ENCODE results near the gene GPR55. TPM values are rescaled to one million over a fixed set of nuclear protein-coding genes. Genes with fewer than 3 reads are reported as not detected.

GPR55 gene
- total RNA-seq, 1 experiment from 2014 or later: not detected

DNA sequence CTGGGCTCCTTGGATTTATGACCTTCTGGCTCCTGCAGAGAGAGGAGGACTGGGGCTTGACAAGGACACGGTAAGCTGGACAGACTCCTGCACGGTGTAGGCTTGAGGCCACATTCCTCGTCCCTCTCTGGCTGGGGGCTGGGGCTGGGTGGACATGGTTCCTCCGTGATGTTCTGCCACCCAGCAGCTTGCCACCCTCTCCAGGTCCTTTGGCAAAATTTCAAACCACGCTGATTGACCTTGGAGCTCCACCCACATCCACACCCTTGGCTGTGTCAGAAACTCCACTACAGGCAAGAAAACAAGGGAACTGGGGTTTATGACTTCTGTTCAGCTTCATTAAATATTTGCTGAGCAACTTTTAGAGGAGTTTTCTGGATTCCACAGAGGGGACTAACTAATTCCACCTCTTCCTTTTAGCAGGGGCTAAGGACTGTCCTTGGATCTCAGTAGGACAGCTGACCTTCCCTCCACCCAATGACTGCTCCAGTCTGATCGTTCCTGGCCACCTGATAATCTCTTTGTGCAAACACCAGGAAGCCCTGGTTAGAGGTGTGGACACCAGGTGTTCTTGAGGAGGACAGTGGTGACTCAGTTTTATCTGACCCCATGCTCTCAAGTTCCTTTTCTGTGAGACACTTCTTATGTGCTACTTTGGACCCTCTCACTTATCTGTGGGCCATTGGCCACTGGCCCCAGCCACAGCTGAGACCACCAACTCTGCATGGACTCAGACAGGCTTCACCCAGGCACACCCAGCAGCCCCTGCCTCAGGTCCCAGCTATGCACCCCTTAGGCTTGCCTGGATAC, 29.3 kb downstream of the GPR55 start:
- Mint-ChIP-seq H3K9me3 (ENCODE audit: low read depth, unreplicated experiment) (no peaks in the 10 kb centered on the region), H3K27me3 (ENCODE audit: unreplicated experiment) (peaks cover 83% of the 10 kb centered on the region), H3K4me1 (ENCODE audit: low read depth, unreplicated experiment) (no peaks in the 10 kb centered on the region), H3K4me3 (ENCODE audit: low read depth, unreplicated experiment) (no peak overlapping the region), H3K27ac (ENCODE audit: unreplicated experiment) (no peak overlapping the region), H3K36me3 (ENCODE audit: insufficient read depth, unreplicated experiment) (no peaks in the 10 kb centered on the region)
- intact Hi-C loops (cut with micrococcal nuclease; ENCODE audit: unreplicated experiment): no loop called here
- BruUV-seq (replicated peaks): no TSS peak
- TF ChIP-seq, protein P1, sequence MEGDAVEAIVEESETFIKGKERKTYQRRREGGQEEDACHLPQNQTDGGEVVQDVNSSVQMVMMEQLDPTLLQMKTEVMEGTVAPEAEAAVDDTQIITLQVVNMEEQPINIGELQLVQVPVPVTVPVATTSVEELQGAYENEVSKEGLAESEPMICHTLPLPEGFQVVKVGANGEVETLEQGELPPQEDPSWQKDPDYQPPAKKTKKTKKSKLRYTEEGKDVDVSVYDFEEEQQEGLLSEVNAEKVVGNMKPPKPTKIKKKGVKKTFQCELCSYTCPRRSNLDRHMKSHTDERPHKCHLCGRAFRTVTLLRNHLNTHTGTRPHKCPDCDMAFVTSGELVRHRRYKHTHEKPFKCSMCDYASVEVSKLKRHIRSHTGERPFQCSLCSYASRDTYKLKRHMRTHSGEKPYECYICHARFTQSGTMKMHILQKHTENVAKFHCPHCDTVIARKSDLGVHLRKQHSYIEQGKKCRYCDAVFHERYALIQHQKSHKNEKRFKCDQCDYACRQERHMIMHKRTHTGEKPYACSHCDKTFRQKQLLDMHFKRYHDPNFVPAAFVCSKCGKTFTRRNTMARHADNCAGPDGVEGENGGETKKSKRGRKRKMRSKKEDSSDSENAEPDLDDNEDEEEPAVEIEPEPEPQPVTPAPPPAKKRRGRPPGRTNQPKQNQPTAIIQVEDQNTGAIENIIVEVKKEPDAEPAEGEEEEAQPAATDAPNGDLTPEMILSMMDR (IDR thresholded peaks at IDR 0.05; ENCODE audit: unreplicated experiment): no peak
- no peak for DNase-seq
- CTCF ChIA-PET: interaction anchor here (0.8 to 1.4 kb wide), 2 partner anchors 16 to 92 kb away, joined by 3 to 4 read pairs; no protein-coding TSS in a partner anchor

GRCh38 chr2:230893841-230894781, 30.9 kb downstream of the GPR55 start:
- BruUV-seq (replicated peaks): no TSS peak
- peaks cover 83% of the 10 kb centered on the region for H3K27me3 Mint-ChIP-seq (ENCODE audit: unreplicated experiment)

DNA sequence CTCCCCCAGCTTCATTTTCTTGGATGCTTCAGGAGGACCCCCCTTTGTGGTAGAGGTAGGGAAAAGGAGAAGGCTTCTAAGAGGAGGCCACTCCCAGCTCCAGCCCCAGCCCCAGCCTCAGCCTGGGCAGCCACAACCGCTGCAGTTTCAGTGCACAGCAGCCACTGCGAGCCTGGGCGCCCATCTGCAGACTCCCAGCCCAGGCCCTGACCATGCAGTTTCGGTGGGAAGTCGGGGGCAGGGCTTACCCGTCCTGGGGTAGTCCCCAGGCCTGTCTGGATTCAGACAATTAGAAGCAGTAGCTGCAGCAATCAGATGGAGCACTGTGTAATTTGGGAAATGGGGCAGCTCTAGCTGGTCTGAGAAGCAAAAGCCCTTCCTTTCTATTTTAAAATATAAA, 31.7 kb downstream of the GPR55 start:
- peaks cover 85% of the 10 kb centered on the region for H3K27me3 Mint-ChIP-seq (ENCODE audit: unreplicated experiment)
- no peaks in the 10 kb centered on the region for H3K36me3 Mint-ChIP-seq (ENCODE audit: insufficient read depth, unreplicated experiment)
- CTCF ChIA-PET: no interaction called here
- no peaks in the 10 kb centered on the region for H3K9me3 Mint-ChIP-seq (ENCODE audit: low read depth, unreplicated experiment)
- DNase-seq: no peak
- BruUV-seq (replicated peaks): no TSS peak
- H3K4me3 Mint-ChIP-seq (ENCODE audit: low read depth, unreplicated experiment): no peak overlapping the region
- H3K4me1 Mint-ChIP-seq (ENCODE audit: low read depth, unreplicated experiment): no peaks in the 10 kb centered on the region
- TF ChIP-seq, protein P1 (IDR thresholded peaks at IDR 0.05; ENCODE audit: unreplicated experiment): no peak
- no peak overlapping the region for H3K27ac Mint-ChIP-seq (ENCODE audit: unreplicated experiment)
- intact Hi-C loops (cut with micrococcal nuclease; ENCODE audit: unreplicated experiment): no loop called here

More at GRCh38 chr2:230893841-230894781, 30.9 kb downstream of the GPR55 start:
- CTCF ChIA-PET: no interaction called here
- Mint-ChIP-seq H3K9me3 (ENCODE audit: low read depth, unreplicated experiment) (no peaks in the 10 kb centered on the region), H3K4me3 (ENCODE audit: low read depth, unreplicated experiment) (no peak overlapping the region), H3K36me3 (ENCODE audit: insufficient read depth, unreplicated experiment) (no peaks in the 10 kb centered on the region), H3K27ac (ENCODE audit: unreplicated experiment) (no peak overlapping the region), H3K4me1 (ENCODE audit: low read depth, unreplicated experiment) (no peaks in the 10 kb centered on the region)
- intact Hi-C loops (cut with micrococcal nuclease; ENCODE audit: unreplicated experiment): no loop called here
- TF ChIP-seq, protein P1 (IDR thresholded peaks at IDR 0.05; ENCODE audit: unreplicated experiment): no peak
- no peak for DNase-seq

DNA sequence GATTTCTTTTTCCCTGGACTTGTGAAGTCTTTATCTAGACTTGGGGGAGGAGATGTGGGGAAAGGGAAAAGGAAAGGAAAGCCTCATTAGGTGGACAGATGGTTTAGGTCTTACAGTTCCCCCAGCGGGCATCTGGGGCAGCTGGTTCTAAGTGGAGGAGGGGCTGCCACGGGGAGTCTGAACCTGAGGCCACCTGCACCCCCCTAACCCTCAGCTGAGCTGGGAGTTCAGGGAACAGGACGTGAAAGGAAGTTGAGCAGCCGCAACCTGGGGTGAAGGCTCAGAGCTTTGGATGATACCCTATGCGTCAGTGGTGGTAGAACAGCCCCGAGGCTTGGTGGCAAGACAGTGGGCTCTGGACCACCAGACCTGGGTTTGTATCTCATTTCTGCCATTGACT, 33.5 kb downstream of the GPR55 start:
- no TSS peak for BruUV-seq (replicated peaks)
- Mint-ChIP-seq H3K4me1 (ENCODE audit: low read depth, unreplicated experiment) (no peaks in the 10 kb centered on the region), H3K27ac (ENCODE audit: unreplicated experiment) (no peak overlapping the region), H3K4me3 (ENCODE audit: low read depth, unreplicated experiment) (no peak overlapping the region), H3K36me3 (ENCODE audit: insufficient read depth, unreplicated experiment) (no peaks in the 10 kb centered on the region), H3K9me3 (ENCODE audit: low read depth, unreplicated experiment) (no peaks in the 10 kb centered on the region), H3K27me3 (ENCODE audit: unreplicated experiment) (peaks cover 67% of the 10 kb centered on the region)
- no peak for DNase-seq
- intact Hi-C loops (cut with micrococcal nuclease; ENCODE audit: unreplicated experiment): no loop called here
- TF ChIP-seq, protein P1 (IDR thresholded peaks at IDR 0.05; ENCODE audit: unreplicated experiment): no peak
- CTCF ChIA-PET: no interaction called here
